ENCODE results near the gene SLAMF8. TPM values are rescaled to one million over a fixed set of nuclear protein-coding genes. Genes with fewer than 3 reads are reported as not detected.

SLAMF8 gene
- total RNA-seq, 4 donors from 2014 or later = 0.49 to 9.0 (median 3.1) TPM

GRCh38 chr1:159841749-159842148, 15.1 kb downstream of the SLAMF8 start:
- no peaks in the 10 kb centered on the region for H3K27me3 ChIP-seq
- no peak overlapping the region for H3K27ac ChIP-seq
- H3K36me3 ChIP-seq = peaks cover 0 to 31% (median 0%) of the 10 kb centered on the region in 3 donors
- no peaks in the 10 kb centered on the region for H3K9me3 ChIP-seq
- H3K4me3 ChIP-seq = no peak overlapping the region
- intact Hi-C loops (cut with DNase I) = no loop called here
- no peak for DNase-seq
- TF ChIP-seq CTCF (IDR thresholded peaks at IDR 0.05) = no peak
- TF ChIP-seq POLR2A (IDR thresholded peaks at IDR 0.05) = no peak
- WGBS, 2 donors = 63 to 70% methylated on average over 2 of the region's 2 CpGs
- H3K4me1 ChIP-seq = peaks cover 0 to 24% (median 6%) of the 10 kb centered on the region in 3 donors

GRCh38 chr1:159843459-159843858, 16.8 kb downstream of the SLAMF8 start:
- Histone ChIP-seq H3K9me3 (no peaks in the 10 kb centered on the region), H3K36me3 (peaks cover 0 to 14% (median 0%) of the 10 kb centered on the region in 3 donors), H3K27ac (no peak overlapping the region), H3K27me3 (no peaks in the 10 kb centered on the region), H3K4me3 (no peak overlapping the region), H3K4me1 (peaks cover 0 to 40% (median 11%) of the 10 kb centered on the region in 3 donors)
- intact Hi-C loops (cut with DNase I) = no loop called here
- TF ChIP-seq POLR2A (IDR thresholded peaks at IDR 0.05) (no peak), CTCF (IDR thresholded peaks at IDR 0.05) (no peak)
- DNase-seq = no peak
- 16 to 64% methylated on average over 3 of the region's 4 CpGs for WGBS, 2 donors

- Histone ChIP-seq H3K9me3 (no peaks in the 10 kb centered on the region), H3K36me3 (no peaks in the 10 kb centered on the region), H3K27me3 (no peaks in the 10 kb centered on the region), H3K27ac (peak overlapping the region; percentile 16 to 61 (median 38)), H3K4me3 (no peak overlapping the region), H3K4me1 (peaks cover 4 to 62% (median 21%) of the 10 kb centered on the region in 3 donors)
- DNase-seq = no peak
- intact Hi-C loops (cut with DNase I) = no loop called here
- 47 to 62% methylated on average over 8 to 10 of the region's 13 CpGs for WGBS, 2 donors
- TF ChIP-seq POLR2A (IDR thresholded peaks at IDR 0.05) = no peak
- TF ChIP-seq CTCF (IDR thresholded peaks at IDR 0.05) = peak in 2 of 6 experiments; percentile 10 to 32
These were observed 19.3 kb downstream of the SLAMF8 start for GRCh38 chr1:159845751-159846629.

- TF ChIP-seq CTCF (IDR thresholded peaks at IDR 0.05) = no peak
- TF ChIP-seq POLR2A (IDR thresholded peaks at IDR 0.05) = no peak
- Histone ChIP-seq H3K4me3 (no peak overlapping the region), H3K9me3 (no peaks in the 10 kb centered on the region), H3K27ac (peak overlapping the region in 1 of 4 donors; percentile 44), H3K36me3 (no peaks in the 10 kb centered on the region), H3K27me3 (no peaks in the 10 kb centered on the region), H3K4me1 (peaks cover 4 to 55% (median 21%) of the 10 kb centered on the region in 3 donors)
- no peak for DNase-seq
- 64 to 67% methylated on average over 2 to 4 of the region's 4 CpGs for WGBS, 2 donors
- intact Hi-C loops (cut with DNase I) = no loop called here
These were observed 20.6 kb downstream of the SLAMF8 start for GRCh38 chr1:159847231-159847630.

- TF ChIP-seq POLR2A (IDR thresholded peaks at IDR 0.05) (no peak), CTCF (IDR thresholded peaks at IDR 0.05) (no peak)
- no peaks in the 10 kb centered on the region for H3K36me3 ChIP-seq
- no peaks in the 10 kb centered on the region for H3K9me3 ChIP-seq
- no peaks in the 10 kb centered on the region for H3K27me3 ChIP-seq
- WGBS, 2 donors = 35 to 54% methylated on average over 3 of the region's 3 CpGs
- no peak overlapping the region for H3K4me3 ChIP-seq
- intact Hi-C loops (cut with DNase I) = no loop called here
- H3K4me1 ChIP-seq = peaks cover 4 to 59% (median 22%) of the 10 kb centered on the region in 3 donors
- DNase-seq = no peak
- H3K27ac ChIP-seq = peak overlapping the region in 3 of 4 donors; percentile 68 to 85 (median 70)
These were observed 21.7 kb downstream of the SLAMF8 start for GRCh38 chr1:159848326-159848725.

Data from esophagus squamous epithelium (tissue), 5 donors.